ENCODE results near the gene BTBD2.

The BTBD2 gene

DNA sequence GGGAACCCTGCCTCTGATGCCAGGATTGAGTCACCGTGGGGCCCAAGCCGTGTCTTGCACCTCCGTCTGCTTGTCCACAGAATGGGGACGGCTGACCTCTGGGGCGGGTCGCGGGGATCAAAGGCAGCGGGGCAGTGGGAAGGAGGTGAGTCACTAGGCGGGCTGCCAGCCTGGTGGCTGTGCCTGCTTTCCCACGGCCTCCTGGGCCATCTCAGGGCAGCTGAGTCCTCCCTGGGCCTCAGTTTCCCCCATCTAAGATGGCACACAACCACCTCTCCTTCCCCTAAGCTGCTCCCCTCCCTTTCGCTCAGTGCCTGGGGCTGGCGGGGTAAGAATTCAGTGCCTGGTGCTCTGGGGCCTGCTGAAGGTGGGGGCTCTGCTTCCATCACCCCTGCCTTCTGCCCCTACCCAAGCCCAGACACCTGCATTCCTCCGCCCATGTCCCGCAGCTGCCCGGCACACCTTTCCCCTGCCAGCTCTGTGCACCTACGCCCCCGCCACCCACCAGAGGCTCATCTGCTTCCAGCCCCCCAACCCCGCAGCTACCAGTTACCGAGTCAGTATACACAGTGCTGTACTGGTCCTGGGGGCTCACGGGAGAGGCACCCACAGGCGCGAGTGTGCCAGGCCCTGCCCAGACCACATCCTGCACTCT, 32.1 kb upstream of the BTBD2 start:
- TF ChIP-seq, protein P1, sequence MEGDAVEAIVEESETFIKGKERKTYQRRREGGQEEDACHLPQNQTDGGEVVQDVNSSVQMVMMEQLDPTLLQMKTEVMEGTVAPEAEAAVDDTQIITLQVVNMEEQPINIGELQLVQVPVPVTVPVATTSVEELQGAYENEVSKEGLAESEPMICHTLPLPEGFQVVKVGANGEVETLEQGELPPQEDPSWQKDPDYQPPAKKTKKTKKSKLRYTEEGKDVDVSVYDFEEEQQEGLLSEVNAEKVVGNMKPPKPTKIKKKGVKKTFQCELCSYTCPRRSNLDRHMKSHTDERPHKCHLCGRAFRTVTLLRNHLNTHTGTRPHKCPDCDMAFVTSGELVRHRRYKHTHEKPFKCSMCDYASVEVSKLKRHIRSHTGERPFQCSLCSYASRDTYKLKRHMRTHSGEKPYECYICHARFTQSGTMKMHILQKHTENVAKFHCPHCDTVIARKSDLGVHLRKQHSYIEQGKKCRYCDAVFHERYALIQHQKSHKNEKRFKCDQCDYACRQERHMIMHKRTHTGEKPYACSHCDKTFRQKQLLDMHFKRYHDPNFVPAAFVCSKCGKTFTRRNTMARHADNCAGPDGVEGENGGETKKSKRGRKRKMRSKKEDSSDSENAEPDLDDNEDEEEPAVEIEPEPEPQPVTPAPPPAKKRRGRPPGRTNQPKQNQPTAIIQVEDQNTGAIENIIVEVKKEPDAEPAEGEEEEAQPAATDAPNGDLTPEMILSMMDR (IDR thresholded peaks at IDR 0.05; ENCODE audit: insufficient read depth, low read depth, low read length, missing control alignments): no peak
- peak overlapping the region; percentile 93 for H3K4me3 ChIP-seq (ENCODE audit: low read depth, low read length)
- DNase-seq (ENCODE audit: low read depth): peak; percentile 16

DNA sequence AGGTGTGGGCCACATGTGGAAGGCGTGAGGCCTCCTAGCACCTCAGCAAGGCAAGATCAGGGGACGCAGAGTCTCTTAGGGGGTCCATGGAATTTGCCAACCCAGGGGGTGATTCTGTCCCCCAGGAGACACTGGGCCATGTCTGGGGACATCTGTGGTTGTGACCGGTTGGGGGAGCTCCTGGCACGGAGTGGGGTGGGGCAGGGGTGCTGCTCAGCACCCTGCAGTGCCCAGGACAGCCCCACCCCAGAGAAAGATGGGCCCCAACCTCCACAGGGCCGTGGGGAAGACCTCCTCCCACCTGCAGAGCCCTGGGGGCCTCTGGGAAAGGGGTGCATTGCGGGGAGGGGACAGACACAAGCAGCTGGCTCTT, 31.5 kb upstream of the BTBD2 start:
- peak overlapping the region; percentile 93 for H3K4me3 ChIP-seq (ENCODE audit: low read depth, low read length)
- DNase-seq (ENCODE audit: low read depth): peak; percentile 58
- TF ChIP-seq, protein P1 (IDR thresholded peaks at IDR 0.05; ENCODE audit: insufficient read depth, low read depth, low read length, missing control alignments): peak; percentile 4

DNA sequence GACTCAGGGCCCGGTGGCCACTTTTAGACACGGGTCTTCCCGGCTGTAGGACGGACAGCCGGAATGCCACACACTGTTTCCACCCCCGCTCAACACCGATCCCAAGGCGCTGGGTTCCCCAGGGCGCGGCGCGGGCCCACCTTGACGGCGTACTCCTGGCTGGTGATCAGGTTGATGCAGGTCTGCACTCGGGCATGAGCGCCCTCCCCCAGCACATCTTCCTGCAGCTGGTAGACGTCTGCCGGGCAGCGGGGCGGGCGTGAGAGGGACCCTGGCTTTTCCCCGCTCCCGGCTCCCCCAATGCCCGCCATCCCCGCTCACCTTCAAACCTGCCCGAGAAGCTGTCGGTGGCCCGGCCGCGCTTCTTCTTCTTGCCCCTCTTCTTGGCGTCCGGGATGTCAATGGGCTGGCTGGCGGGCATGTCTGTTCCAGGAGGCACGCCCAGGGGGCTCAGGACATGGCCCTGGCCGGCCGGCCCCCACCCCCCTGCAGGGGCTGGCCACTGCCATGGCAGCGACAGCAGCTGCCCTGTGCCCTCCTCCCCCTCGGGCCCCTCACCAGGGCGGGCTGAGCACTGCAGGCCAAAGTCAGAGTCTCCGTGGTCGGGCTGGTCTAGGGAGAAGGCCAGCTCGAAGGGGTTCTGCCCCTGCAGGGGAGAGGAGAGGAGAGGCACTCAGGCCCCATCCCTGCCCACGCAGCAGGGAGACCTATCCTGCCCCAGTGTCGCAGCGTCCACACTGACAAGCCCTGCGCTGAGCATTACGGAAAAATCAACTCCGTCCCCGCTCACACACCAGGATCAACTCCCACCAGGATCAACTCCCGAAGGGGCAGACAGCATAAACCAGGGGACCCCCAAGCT, 30.8 kb upstream of the BTBD2 start:
- TF ChIP-seq, protein P1 (IDR thresholded peaks at IDR 0.05; ENCODE audit: insufficient read depth, low read depth, low read length, missing control alignments): no peak
- peak overlapping the region; percentile 18 for H3K4me3 ChIP-seq (ENCODE audit: low read depth, low read length)
- DNase-seq (ENCODE audit: low read depth): peak; percentile 29

DNA sequence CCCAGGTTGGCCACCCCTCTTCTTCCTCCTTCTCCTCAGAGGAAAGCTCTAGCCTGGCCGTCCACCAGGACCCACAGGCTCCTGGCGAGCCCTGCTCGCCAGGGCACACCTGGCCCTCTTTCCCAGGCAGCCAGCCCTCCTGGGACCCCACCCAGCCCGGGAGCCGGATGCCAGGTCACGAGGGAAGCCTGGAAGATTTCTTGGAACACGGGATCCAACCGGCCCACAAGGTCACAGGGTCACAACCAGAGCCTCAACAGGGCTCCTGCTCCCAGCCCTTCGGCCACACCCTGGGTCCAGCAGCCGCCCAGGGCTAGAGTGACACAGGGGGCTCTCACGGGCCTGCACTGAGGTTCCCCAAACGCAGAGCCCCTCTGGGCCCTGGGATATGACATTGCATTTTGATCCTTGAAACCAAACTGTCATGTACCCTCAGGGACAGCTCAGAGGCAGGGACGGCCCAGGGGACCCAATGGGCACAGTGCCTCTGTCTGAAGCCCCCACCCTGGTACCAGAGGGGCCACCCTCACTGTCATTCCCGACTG, 30.1 kb upstream of the BTBD2 start:
- peak overlapping the region; percentile 18 for H3K4me3 ChIP-seq (ENCODE audit: low read depth, low read length)
- DNase-seq (ENCODE audit: low read depth): peak; percentile 7
- TF ChIP-seq, protein P1 (IDR thresholded peaks at IDR 0.05; ENCODE audit: insufficient read depth, low read depth, low read length, missing control alignments): no peak

DNA sequence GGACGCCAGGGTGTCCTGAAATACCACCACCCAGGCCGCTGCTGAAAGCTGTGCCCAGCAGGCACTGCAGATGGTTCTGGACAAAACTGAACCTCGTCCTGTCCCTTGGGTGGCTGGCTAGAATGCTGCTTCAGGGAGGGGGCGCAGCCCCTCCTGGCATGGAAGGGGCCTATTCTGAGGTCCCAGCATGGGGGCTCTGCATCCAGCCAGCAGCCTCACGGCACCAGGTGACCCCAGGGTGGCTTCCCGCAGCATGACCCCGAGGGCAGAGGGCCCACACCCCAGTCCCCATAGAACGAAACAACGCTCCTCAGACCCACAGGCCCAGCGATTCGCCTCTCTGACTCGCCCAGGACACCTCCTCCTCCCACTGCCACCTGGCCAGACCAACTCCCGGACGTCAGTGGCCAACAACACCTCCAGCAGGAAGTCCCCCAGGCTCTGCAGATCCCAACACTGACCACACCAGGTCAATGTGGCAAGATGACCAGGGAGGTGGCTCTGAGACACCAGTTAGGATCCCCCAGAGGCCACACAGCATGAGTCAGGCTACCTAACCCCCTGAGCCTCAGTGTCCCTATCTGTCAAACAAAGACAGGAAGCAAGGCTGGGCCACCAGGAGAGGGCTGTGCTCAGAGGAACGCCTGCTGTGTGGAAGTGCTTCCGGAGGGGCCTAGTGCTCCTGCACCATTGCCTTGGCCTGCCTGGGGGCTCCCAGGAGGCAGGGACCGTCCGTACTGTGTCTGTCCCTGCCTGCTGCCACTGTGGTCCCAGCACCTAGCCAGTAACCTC, 29.4 kb upstream of the BTBD2 start:
- peak; percentile 30 for DNase-seq (ENCODE audit: low read depth)
- peak overlapping the region; percentile 18; the same call in 1 of the 2 replicates for H3K4me3 ChIP-seq (ENCODE audit: low read depth, low read length)
- TF ChIP-seq, protein P1 (IDR thresholded peaks at IDR 0.05; ENCODE audit: insufficient read depth, low read depth, low read length, missing control alignments): no peak

DNA sequence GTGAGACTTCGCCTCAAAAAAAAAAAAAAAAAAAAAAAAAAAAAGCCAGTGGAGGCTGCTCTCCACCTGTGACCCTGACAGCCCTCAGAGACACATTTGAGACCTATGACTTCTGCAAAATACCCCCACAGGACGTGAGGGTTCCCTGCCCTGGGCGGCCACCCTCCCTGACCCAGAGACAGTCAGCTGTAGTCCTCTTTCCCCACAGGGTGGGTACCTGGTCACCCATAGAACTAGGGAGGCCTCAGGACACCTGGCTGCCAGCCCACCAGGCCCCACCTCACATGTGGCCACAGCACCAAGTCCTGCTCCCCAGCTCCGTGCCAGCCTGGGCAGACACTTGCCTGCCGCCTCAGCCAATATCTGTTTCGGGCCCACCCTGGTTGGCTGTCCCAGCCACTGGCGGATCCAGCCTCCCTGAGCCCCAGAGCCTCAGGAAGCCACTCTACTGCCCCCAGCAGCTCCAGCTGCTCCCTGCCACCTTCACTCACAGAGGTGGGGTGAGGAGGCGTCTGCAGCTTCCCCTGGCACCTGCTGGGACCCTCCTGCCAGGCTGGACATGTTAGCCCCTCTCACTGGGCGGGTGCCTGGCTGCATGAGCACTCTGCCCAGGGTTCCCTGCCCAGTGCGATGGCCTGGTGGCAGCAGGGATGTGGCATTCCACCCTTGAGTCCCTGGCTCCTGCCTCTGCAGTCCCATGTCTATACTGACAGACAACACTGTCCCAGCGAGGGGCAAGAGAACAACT, 28.6 kb upstream of the BTBD2 start:
- H3K4me3 ChIP-seq (ENCODE audit: low read depth, low read length): peak overlapping the region; percentile 16; the same call in 1 of the 2 replicates
- DNase-seq (ENCODE audit: low read depth): peak; percentile 24
- TF ChIP-seq, protein P1 (IDR thresholded peaks at IDR 0.05; ENCODE audit: insufficient read depth, low read depth, low read length, missing control alignments): no peak
